ENCODE measurements around the gene COX18. TPM values are rescaled to one million over a fixed set of nuclear protein-coding genes. Genes with fewer than 3 reads are reported as not detected.

The COX18 gene
- total and polyA plus RNA-seq, 12 donors = 8.3 to 59.5 (median 28.5) TPM

- no peak for DNase-seq
- 84 to 88% (median 87%) methylated on average over 8 of the region's 8 CpGs for WGBS, 4 donors
- TF ChIP-seq POLR2A (IDR thresholded peaks at IDR 0.05) = no peak
- TF ChIP-seq CTCF (IDR thresholded peaks at IDR 0.05) = no peak
- H3K4me3 ChIP-seq = no peak overlapping the region
- H3K9me3 ChIP-seq (replicated peaks in 1 of 3) = no peaks in the 10 kb centered on the region
- H3K27ac ChIP-seq = no peak overlapping the region
- no peaks in the 10 kb centered on the region for H3K27me3 ChIP-seq
- H3K4me1 ChIP-seq (replicated peaks in 1 of 2) = no peaks in the 10 kb centered on the region
- intact Hi-C loops (cut with DNase I) = no loop called here
- peaks cover 0 to 35% of the 10 kb centered on the region in 2 donors for H3K36me3 ChIP-seq (replicated peaks in 1 of 2)
These were observed 34.4 kb upstream of the COX18 start for GRCh38 chr4:73103799-73104503.

- intact Hi-C loops (cut with DNase I) = no loop called here
These were observed 29.6 kb upstream of the COX18 start for GRCh38 chr4:73099143-73099542.

GRCh38 chr4:73098713-73099112 lies 29.2 kb upstream of the COX18 start:
- Histone ChIP-seq H3K27me3 (no peaks in the 10 kb centered on the region), H3K4me3 (no peak overlapping the region), H3K27ac (no peak overlapping the region), H3K9me3 (replicated peaks in 1 of 3) (no peaks in the 10 kb centered on the region), H3K4me1 (replicated peaks in 1 of 2) (no peaks in the 10 kb centered on the region), H3K36me3 (replicated peaks in 1 of 2) (peaks cover 0 to 73% of the 10 kb centered on the region in 2 donors)
- DNase-seq = no peak
- TF ChIP-seq CTCF (IDR thresholded peaks at IDR 0.05) (no peak), POLR2A (IDR thresholded peaks at IDR 0.05) (no peak)
- intact Hi-C loops (cut with DNase I) = no loop called here
- 64 to 88% (median 81%) methylated on average over 7 of the region's 7 CpGs for WGBS, 4 donors

More at GRCh38 chr4:73099143-73099542, 29.6 kb upstream of the COX18 start:
- no peak for DNase-seq
- WGBS, 4 donors = 88 to 92% (median 91%) methylated on average over 4 to 7 of the region's 7 CpGs
- Histone ChIP-seq H3K27me3 (no peaks in the 10 kb centered on the region), H3K4me1 (replicated peaks in 1 of 2) (no peaks in the 10 kb centered on the region), H3K36me3 (replicated peaks in 1 of 2) (peaks cover 0 to 69% of the 10 kb centered on the region in 2 donors), H3K4me3 (no peak overlapping the region), H3K9me3 (replicated peaks in 1 of 3) (no peaks in the 10 kb centered on the region), H3K27ac (peak overlapping the region in 1 of 5 donors; percentile 5)
- TF ChIP-seq CTCF (IDR thresholded peaks at IDR 0.05) = no peak
- TF ChIP-seq POLR2A (IDR thresholded peaks at IDR 0.05) = no peak

GRCh38 chr4:73098016-73098415 lies 28.5 kb upstream of the COX18 start:
- H3K27ac ChIP-seq = no peak overlapping the region
- WGBS, 4 donors = 86 to 89% (median 87%) methylated on average over 4 of the region's 4 CpGs
- H3K4me1 ChIP-seq (replicated peaks in 1 of 2) = no peaks in the 10 kb centered on the region
- H3K36me3 ChIP-seq (replicated peaks in 1 of 2) = peaks cover 0 to 80% of the 10 kb centered on the region in 2 donors
- no peaks in the 10 kb centered on the region for H3K9me3 ChIP-seq (replicated peaks in 1 of 3)
- intact Hi-C loops (cut with DNase I) = no loop called here
- TF ChIP-seq CTCF (IDR thresholded peaks at IDR 0.05) (no peak), POLR2A (IDR thresholded peaks at IDR 0.05) (no peak)
- no peaks in the 10 kb centered on the region for H3K27me3 ChIP-seq
- DNase-seq = no peak
- H3K4me3 ChIP-seq = no peak overlapping the region
